HuH-7.5 (cell line): ENCODE data around the gene AGBL1.

Experiments
- DNase-seq: peaks from one replicate; pipeline ENCODE4 v3.0.0; 2011; ENCODE audit warnings: low spot score

The AGBL1 gene

GRCh38 chr15:86595741-86596140, 516.1 kb downstream of the AGBL1 start:
- DNase-seq = no peak

- no peak for DNase-seq
Observed at GRCh38 chr15:86603466-86603865, 523.8 kb downstream of the AGBL1 start.

- DNase-seq = no peak
Observed at GRCh38 chr15:86608461-86609205, 529.0 kb downstream of the AGBL1 start.

GRCh38 chr15:86609275-86609674, 529.6 kb downstream of the AGBL1 start:
- no peak for DNase-seq

- DNase-seq = no peak
Observed at GRCh38 chr15:86610038-86610437, 530.4 kb downstream of the AGBL1 start.

GRCh38 chr15:86611417-86612040, 531.9 kb downstream of the AGBL1 start:
- DNase-seq = no peak

GRCh38 chr15:86615411-86615810, 535.7 kb downstream of the AGBL1 start:
- DNase-seq = no peak

GRCh38 chr15:86615816-86616215, 536.1 kb downstream of the AGBL1 start:
- no peak for DNase-seq

GRCh38 chr15:86616771-86617170, 537.1 kb downstream of the AGBL1 start:
- no peak for DNase-seq

- no peak for DNase-seq
Observed at GRCh38 chr15:86620157-86620556, 540.5 kb downstream of the AGBL1 start.

GRCh38 chr15:86620641-86621349, 541.1 kb downstream of the AGBL1 start:
- DNase-seq = no peak

- DNase-seq = no peak
Observed at GRCh38 chr15:86623236-86623635, 543.6 kb downstream of the AGBL1 start.

- DNase-seq = peak; percentile 26
Observed at GRCh38 chr15:86624261-86625036, 544.8 kb downstream of the AGBL1 start.

GRCh38 chr15:86629409-86630356, 550.0 kb downstream of the AGBL1 start:
- DNase-seq = no peak

GRCh38 chr15:86630946-86631345, 551.3 kb downstream of the AGBL1 start:
- no peak for DNase-seq

- DNase-seq = no peak
Observed at GRCh38 chr15:86634146-86634545, 554.5 kb downstream of the AGBL1 start.

- DNase-seq = no peak
Observed at GRCh38 chr15:86634992-86635638, 555.4 kb downstream of the AGBL1 start.

GRCh38 chr15:86644339-86644738, 564.7 kb downstream of the AGBL1 start:
- no peak for DNase-seq

- no peak for DNase-seq
Observed at GRCh38 chr15:86645925-86646500, 566.3 kb downstream of the AGBL1 start.

GRCh38 chr15:86647810-86648440, 568.3 kb downstream of the AGBL1 start:
- no peak for DNase-seq
